ENCODE measurements around the gene PITPNM3. TPM values are rescaled to one million over a fixed set of nuclear protein-coding genes. Genes with fewer than 3 reads are reported as not detected.

The PITPNM3 gene
- total and polyA plus RNA-seq, 2 experiments from 2014 or later: 1.0 to 1.5 TPM

GRCh38 chr17:6487251-6488007 is 68.9 kb downstream of the PITPNM3 start (continued):
- no peak for TF ChIP-seq CTCF (conservative IDR thresholded peaks at IDR 0.05; ENCODE audit: low read depth in 2 of 2)
- TF ChIP-seq EZH2 (IDR thresholded peaks at IDR 0.05; ENCODE audit: low read depth, unreplicated experiment): no peak
- TF ChIP-seq POLR2AphosphoS5 (IDR thresholded peaks at IDR 0.05; ENCODE audit: low read depth): no peak

GRCh38 chr17:6485646-6486412 is 70.5 kb downstream of the PITPNM3 start:
- no peaks in the 10 kb centered on the region for H3F3A ChIP-seq (replicated peaks; ENCODE audit: low read depth)
- H3K36me3 Mint-ChIP-seq (ENCODE audit: low read depth): no peaks in the 10 kb centered on the region
- no peaks in the 10 kb centered on the region for H3K9me3 Mint-ChIP-seq
- H3K9me2 ChIP-seq (ENCODE audit: insufficient read depth): no peaks in the 10 kb centered on the region
- ATAC-seq (no peak), DNase-seq (ENCODE audit: low spot score) (no peak)
- no peak overlapping the region for H3K4me3 ChIP-seq
- H3K36me3 ChIP-seq (ENCODE audit: insufficient read depth): no peaks in the 10 kb centered on the region
- H3K27me3 Mint-ChIP-seq (ENCODE audit: insufficient read depth, low read depth, poor library complexity): peaks cover 22% of the 10 kb centered on the region
- H3K4me2 ChIP-seq: 0 out of 2 replicates have a peak overlapping the region, but pooled peaks have one; percentile 26
- no peaks in the 10 kb centered on the region for H4K20me1 ChIP-seq (replicated peaks; ENCODE audit: insufficient read depth)
- H3K4me1 ChIP-seq (ENCODE audit: insufficient read depth): peaks cover 15% of the 10 kb centered on the region
- H3K27ac Mint-ChIP-seq: no peak overlapping the region
- H2AFZ ChIP-seq: peak overlapping the region; percentile 69; the same call in 1 of the 2 replicates
- H3K27ac ChIP-seq (ENCODE audit: low read depth): no peak overlapping the region
- H3K27me3 ChIP-seq (ENCODE audit: insufficient read depth): no peaks in the 10 kb centered on the region
- no peak overlapping the region for H3K4me3 Mint-ChIP-seq
- peaks cover 40% of the 10 kb centered on the region for H3K4me1 Mint-ChIP-seq
- H3K79me2 ChIP-seq (replicated peaks; ENCODE audit: insufficient read depth): no peaks in the 10 kb centered on the region
- no peak for TF ChIP-seq NANOG (IDR thresholded peaks at IDR 0.05; ENCODE audit: borderline replicate concordance)
- TF ChIP-seq POLR2AphosphoS5 (IDR thresholded peaks at IDR 0.05; ENCODE audit: low read depth): no peak
- no peak for TF ChIP-seq CTCF (conservative IDR thresholded peaks at IDR 0.05; ENCODE audit: low read depth in 2 of 2)
- TF ChIP-seq EZH2phosphoT487 (IDR thresholded peaks at IDR 0.05; ENCODE audit: unreplicated experiment): no peak
- no peak for TF ChIP-seq CREB1 (CRISPR knock-in tag; IDR thresholded peaks at IDR 0.05; ENCODE audit: low read depth)
- no peak for TF ChIP-seq REST (IDR thresholded peaks at IDR 0.05; ENCODE audit: unreplicated experiment)
- TF ChIP-seq STAT1 (IDR thresholded peaks at IDR 0.05; ENCODE audit: unreplicated experiment): no peak
